Measurements from ENCODE around the gene CADPS.

DNA sequence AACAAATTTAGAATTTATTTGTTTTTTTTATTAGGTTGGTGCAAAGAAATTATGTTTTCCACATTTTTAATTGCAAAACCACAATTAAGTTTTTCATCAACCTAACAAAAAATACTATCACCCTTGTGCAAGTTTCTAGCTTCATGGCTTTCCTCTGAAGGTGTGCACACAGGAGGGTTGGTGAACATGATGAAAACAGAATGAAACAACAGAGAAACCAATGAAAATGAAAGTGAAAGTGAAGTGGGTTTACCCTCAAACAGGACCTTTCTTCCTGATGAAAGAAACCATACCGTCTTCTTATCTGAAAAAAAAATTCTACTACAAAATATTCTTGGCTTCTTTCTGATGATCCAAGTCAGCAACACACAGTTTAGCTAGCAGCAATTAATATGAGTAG, 429.9 kb downstream of the CADPS start:
- TF ChIP-seq CTCF (IDR thresholded peaks at IDR 0.05) (no peak), ZFX (IDR thresholded peaks at IDR 0.05; ENCODE audit: borderline replicate concordance) (no peak)

All from 22Rv1 (cell line).